Spleen (tissue), 7 donors: ENCODE measurements around the gene TMEM50B.

Experiments used
- CTCF ChIP-seq, 11 experiments: fragments of 200-600 bp in 7 of 11; fragments of 450-650 bp in 4 of 11; sonication (generic) in 4 of 11; IDR thresholded peaks in 8 of 11; conservative IDR thresholded peaks in 3 of 11; 1 replicate in 7 of 11; 2 replicates in 4 of 11; pipeline versions ENCODE4 v1.4.0 to v1.8.0; 2016 to 2021; ENCODE audit warnings: antibody characterized with exemption in 11 of 11, inconsistent platforms in 4 of 11, mild to moderate bottlenecking in 1 of 11
- POLR2A ChIP-seq, 3 donors: fragments of 450-650 bp; IDR thresholded peaks; one replicate each; pipeline ENCODE4 v1.5.1; 2017; ENCODE audit warnings: antibody characterized with exemption in 3 of 3, mild to moderate bottlenecking in 1 of 3
- donor health status: DM: no; HTN: no; CAD: no; lungs with moderate emphysema.
- donor health status: DM: no; HTN: no; CAD: no.
- donor health status: DM: no; HTN: no; CAD: no.

GRCh38 chr21:33505833-33506232 lies 26.1 kb upstream of the TMEM50B start:
- TF ChIP-seq CTCF (IDR thresholded peaks at IDR 0.05 in 8 of 11, conservative IDR thresholded peaks at IDR 0.05 in 3 of 11) (no peak), POLR2A (IDR thresholded peaks at IDR 0.05) (no peak)
